OCI-LY1 (cell line): Measurements from ENCODE around the gene ALG2.

ENCODE experiments used
- EZH2 ChIP-seq: fragments of 200-600 bp; sonication (generic), shearing (Covaris generic); IDR thresholded peaks from 2 replicates; pipeline ENCODE4 v1.8.0; 2017; ENCODE audit warnings: borderline replicate concordance, mixed run types, mild to moderate bottlenecking, antibody characterized with exemption, low read length, moderate library complexity, mixed read lengths
- TF ChIP-seq, protein P1 (sequence below): fragments of 200-600 bp; sonication (generic), shearing (Covaris generic); IDR thresholded peaks from 2 replicates; pipeline ENCODE4 v1.5.1; 2017; ENCODE audit warnings: mild to moderate bottlenecking, antibody characterized with exemption, low read length, moderate library complexity, mixed read lengths

DNA sequence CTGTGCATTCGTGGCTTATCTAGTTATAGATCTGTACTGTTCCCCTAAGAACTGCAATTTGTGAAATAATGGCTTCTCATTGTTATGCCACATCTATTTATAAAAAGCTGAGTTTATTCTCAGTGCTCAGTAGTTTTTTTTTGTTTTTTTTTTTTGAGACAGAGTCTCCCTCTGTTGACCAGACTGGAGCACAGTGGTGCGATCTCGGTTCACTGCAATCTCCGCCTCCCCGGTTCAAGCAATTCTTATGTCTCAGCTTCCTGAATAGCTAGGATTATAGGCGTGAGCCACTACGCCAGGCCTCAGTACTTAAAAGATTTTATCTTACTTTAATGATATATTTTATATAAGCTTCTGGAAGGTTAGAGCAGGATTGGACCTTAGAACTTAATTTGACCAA, 19.4 kb upstream of the ALG2 start:
- TF ChIP-seq, protein P1, sequence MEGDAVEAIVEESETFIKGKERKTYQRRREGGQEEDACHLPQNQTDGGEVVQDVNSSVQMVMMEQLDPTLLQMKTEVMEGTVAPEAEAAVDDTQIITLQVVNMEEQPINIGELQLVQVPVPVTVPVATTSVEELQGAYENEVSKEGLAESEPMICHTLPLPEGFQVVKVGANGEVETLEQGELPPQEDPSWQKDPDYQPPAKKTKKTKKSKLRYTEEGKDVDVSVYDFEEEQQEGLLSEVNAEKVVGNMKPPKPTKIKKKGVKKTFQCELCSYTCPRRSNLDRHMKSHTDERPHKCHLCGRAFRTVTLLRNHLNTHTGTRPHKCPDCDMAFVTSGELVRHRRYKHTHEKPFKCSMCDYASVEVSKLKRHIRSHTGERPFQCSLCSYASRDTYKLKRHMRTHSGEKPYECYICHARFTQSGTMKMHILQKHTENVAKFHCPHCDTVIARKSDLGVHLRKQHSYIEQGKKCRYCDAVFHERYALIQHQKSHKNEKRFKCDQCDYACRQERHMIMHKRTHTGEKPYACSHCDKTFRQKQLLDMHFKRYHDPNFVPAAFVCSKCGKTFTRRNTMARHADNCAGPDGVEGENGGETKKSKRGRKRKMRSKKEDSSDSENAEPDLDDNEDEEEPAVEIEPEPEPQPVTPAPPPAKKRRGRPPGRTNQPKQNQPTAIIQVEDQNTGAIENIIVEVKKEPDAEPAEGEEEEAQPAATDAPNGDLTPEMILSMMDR: peak; percentile 62
- no peak for TF ChIP-seq EZH2
